Measurements from ENCODE around the gene DISP3. TPM values are rescaled to one million over a fixed set of nuclear protein-coding genes. Genes with fewer than 3 reads are reported as not detected.

DISP3 gene
- total RNA-seq, 1 donor from 2014 or later, result 0.12 TPM

DNA sequence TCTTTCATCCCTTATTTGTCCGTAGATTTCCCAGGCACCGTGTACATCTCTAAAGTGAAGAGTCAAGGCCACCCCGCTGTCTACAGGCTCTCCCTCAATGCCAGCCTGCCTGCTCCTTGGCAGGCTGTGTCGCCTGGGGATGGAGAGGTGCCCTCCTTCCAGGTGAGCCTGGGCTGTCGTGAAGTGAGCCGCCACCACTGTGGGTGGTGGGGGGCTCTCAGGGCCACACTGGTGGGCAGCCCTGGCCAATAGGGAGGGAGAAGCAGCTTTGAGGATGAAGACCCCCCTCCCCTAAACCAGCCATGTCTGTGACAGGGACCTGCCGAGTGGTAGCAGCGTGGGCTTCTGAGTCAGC, 46.2 kb downstream of the DISP3 start:
- TF ChIP-seq, protein P1, sequence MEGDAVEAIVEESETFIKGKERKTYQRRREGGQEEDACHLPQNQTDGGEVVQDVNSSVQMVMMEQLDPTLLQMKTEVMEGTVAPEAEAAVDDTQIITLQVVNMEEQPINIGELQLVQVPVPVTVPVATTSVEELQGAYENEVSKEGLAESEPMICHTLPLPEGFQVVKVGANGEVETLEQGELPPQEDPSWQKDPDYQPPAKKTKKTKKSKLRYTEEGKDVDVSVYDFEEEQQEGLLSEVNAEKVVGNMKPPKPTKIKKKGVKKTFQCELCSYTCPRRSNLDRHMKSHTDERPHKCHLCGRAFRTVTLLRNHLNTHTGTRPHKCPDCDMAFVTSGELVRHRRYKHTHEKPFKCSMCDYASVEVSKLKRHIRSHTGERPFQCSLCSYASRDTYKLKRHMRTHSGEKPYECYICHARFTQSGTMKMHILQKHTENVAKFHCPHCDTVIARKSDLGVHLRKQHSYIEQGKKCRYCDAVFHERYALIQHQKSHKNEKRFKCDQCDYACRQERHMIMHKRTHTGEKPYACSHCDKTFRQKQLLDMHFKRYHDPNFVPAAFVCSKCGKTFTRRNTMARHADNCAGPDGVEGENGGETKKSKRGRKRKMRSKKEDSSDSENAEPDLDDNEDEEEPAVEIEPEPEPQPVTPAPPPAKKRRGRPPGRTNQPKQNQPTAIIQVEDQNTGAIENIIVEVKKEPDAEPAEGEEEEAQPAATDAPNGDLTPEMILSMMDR (IDR thresholded peaks at IDR 0.05), result no peak
- H3K27ac ChIP-seq, result no peak overlapping the region
- no peaks in the 10 kb centered on the region for H3K9me3 ChIP-seq
- no peak for ATAC-seq
- H3K4me1 ChIP-seq, result no peaks in the 10 kb centered on the region
- no peak for DNase-seq
- intact Hi-C loops (cut with DNase I), result no loop called here
- no peak overlapping the region for H3K4me3 ChIP-seq
- no peaks in the 10 kb centered on the region for H3K36me3 ChIP-seq
- H3K27me3 ChIP-seq (ENCODE audit: low read depth), result no peaks in the 10 kb centered on the region

DNA sequence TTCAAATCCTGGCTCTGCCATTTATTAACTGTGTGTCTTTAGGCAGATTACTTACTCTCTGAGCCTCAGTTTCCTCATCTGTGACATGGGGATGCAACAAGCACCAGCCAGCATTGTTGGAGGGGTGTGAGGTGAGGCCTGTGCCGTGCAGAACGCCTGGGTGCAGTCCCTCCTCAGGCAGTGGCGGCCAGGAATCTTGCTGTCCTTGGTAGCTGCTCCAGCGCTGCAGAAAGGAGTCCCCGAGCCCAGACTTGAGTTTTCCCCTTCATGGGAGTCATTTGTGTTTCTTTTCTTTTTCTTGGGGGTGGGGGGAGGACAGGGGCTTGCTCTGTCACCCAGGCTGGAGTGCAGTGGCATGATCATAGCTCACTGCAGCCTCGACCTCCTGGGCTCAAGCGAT, 46.6 kb downstream of the DISP3 start:
- no peak for ATAC-seq
- TF ChIP-seq, protein P1 (IDR thresholded peaks at IDR 0.05), result no peak

DNA sequence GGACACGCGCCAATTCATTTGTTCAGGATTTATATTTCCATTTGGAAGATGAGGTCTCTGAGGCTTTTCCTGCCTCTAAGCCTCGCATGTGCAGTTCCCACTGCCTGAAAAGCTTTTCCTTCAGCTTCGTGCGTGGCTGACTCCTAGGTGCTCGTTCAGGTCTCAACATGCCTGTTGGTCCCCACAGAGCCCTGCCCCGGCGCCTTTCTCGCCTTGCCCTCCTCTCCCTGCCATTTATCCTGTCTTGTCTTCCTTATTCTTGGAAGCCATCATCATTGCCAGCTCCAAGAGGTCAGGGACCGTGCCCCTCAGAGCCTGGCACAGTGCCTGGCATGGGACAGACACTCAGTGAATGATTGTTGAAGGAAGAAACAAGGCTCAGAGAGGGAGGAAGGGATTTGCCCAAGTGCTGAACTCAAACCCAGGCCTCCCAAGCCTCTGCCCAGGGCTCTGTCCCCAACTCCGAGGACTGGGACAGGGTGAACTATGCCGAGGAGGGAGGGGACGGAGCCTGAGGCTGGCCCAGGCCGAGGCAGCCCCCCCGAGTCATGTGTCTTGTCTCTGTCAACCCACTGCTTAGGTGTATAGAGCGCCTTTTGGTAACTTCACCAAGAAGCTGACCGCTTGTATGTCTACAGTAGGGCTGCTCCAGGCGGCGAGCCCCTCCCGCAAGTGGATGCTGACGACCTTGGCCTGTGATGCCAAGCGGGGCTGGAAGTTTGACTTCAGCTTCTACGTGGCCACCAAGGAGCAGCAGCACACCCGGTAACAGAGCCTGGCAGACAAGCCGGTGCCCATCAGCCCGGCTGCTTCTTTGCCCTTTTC, 47.3 kb downstream of the DISP3 start:
- no peaks in the 10 kb centered on the region for H3K27me3 ChIP-seq (ENCODE audit: low read depth)
- H3K36me3 ChIP-seq, result no peaks in the 10 kb centered on the region
- no peaks in the 10 kb centered on the region for H3K9me3 ChIP-seq
- no peak for ATAC-seq
- TF ChIP-seq, protein P1 (IDR thresholded peaks at IDR 0.05), result no peak
- intact Hi-C loops (cut with DNase I), result no loop called here
- no peak for DNase-seq
- H3K4me1 ChIP-seq, result no peaks in the 10 kb centered on the region
- no peak overlapping the region for H3K4me3 ChIP-seq
- no peak overlapping the region for H3K27ac ChIP-seq

More for the DNA sequence above, 46.6 kb downstream of the DISP3 start:
- Histone ChIP-seq H3K36me3 (no peaks in the 10 kb centered on the region), H3K4me3 (no peak overlapping the region), H3K27me3 (ENCODE audit: low read depth) (no peaks in the 10 kb centered on the region), H3K4me1 (no peaks in the 10 kb centered on the region), H3K27ac (no peak overlapping the region), H3K9me3 (no peaks in the 10 kb centered on the region)
- intact Hi-C loops (cut with DNase I), result no loop called here
- no peak for DNase-seq

DNA sequence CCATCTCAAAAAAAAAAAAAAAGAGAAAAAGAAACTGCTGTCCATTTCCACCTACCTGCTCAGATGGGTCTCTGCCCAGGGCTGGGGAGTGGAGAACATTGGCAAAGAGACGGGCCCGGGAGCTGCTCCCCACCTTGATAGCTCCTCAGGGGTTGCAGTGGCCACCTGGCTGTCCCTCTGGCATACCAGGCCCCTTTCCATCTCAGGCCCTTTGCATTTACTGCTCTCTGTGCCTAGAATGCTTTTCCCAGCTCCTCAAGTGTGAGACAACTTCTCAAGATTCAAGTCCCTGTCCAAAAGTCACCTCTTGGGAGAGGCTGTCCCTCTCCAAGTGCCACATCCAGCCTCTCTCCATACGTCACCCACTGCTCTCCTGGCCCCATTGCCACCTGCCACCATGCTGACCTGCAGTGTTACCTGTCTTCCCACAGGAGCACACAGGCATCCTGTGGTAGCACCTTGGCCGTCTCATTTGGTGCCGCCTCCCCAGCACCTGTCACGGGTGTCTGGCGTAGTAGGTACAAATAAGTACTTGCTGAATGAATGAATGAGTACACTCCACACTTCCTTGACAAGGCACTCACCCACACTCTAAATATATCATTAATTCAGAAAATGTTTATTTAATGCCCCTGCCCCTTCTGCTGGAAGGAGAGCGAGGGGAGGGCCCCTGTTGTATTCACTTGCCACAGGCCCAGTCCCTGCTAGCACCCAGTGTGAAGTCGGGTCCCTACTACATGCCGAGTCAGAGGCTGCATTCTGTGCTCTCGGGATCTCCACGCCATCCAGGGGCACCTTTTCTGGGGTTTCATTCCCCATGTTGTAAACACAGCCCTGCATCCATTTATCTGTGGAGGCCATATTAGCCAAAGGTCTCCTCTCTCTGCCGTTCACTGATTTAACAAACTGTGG, 48.8 kb downstream of the DISP3 start:
- TF ChIP-seq, protein P1 (IDR thresholded peaks at IDR 0.05), result no peak
- H3K27ac ChIP-seq, result no peak overlapping the region
- no peak overlapping the region for H3K4me3 ChIP-seq
- no peak for ATAC-seq
- no peaks in the 10 kb centered on the region for H3K36me3 ChIP-seq
- H3K9me3 ChIP-seq, result no peaks in the 10 kb centered on the region
- DNase-seq, result no peak
- intact Hi-C loops (cut with DNase I), result no loop called here
- H3K4me1 ChIP-seq, result no peaks in the 10 kb centered on the region
- H3K27me3 ChIP-seq (ENCODE audit: low read depth), result no peaks in the 10 kb centered on the region

DNA sequence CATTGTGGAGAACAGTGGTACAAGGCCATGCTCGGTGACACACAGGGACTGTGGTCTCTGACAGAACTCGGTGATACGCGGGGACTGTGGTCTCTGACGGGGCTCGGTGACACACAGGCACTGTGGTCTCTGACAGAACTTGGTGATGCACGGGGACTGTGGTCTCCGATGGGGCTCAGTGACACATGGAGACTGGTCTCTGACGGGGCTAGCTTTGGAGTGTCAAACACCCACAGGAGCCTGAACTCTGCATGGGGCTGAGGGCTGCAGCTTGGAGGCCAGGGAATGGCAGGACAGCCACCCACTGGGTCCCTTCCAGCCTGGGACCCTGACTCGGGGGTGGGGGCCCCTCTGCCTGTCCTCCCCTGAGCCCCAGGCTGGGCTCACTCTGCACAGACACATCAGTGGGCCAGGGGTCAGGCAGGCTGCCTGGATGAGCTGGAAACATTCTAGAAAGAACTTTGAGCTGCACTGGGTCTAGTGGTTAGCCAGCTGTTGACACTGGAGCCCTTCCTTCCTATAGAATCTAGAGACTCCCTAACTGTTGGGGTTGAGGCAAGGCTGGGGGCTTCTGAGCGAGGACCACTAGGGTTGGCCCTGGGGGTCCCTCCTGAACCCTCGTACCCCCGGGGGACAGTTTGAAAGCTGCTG, 49.8 kb downstream of the DISP3 start:
- Histone ChIP-seq H3K4me3 (no peak overlapping the region), H3K36me3 (no peaks in the 10 kb centered on the region), H3K27ac (no peak overlapping the region), H3K9me3 (no peaks in the 10 kb centered on the region), H3K4me1 (no peaks in the 10 kb centered on the region), H3K27me3 (ENCODE audit: low read depth) (no peaks in the 10 kb centered on the region)
- intact Hi-C loops (cut with DNase I), result no loop called here
- ATAC-seq (no peak), DNase-seq (no peak)
- TF ChIP-seq, protein P1 (IDR thresholded peaks at IDR 0.05), result no peak
